MM.1S (cell line): Measurements from ENCODE around the gene ARL15.

Source experiments
- DNase-seq: peaks from one replicate; pipeline ENCODE4 v3.0.0-alpha.2; 2015
- H2AFZ ChIP-seq: fragments of 300-600 bp; sonication (generic); 2 replicates; pipeline ENCODE4 v1.6.0; 2016; ENCODE audit warnings: antibody characterized with exemption, low read length
- H3F3A ChIP-seq: fragments of 300-600 bp; sonication (generic); 2 replicates; pipeline ENCODE4 v1.6.1; 2016; ENCODE audit warnings: mild to moderate bottlenecking, antibody characterized with exemption, low read length, moderate library complexity, mixed read lengths; ENCODE audit not compliant: insufficient read depth
- H3K27ac ChIP-seq: fragments of 300-600 bp; sonication (generic); 2 replicates; pipeline ENCODE4 v1.5.1; 2016; ENCODE audit warnings: mild to moderate bottlenecking, low read length
- H3K27me3 ChIP-seq: fragments of 300-600 bp; sonication (generic); replicated peaks from 2 replicates; pipeline ENCODE4 v1.6.0; 2016; ENCODE audit warnings: low read length; ENCODE audit not compliant: insufficient read depth
- H3K36me3 ChIP-seq: fragments of 300-600 bp; sonication (generic); replicated peaks from 2 replicates; pipeline ENCODE4 v1.6.1; 2016; ENCODE audit warnings: mild to moderate bottlenecking, low read length, mixed read lengths; ENCODE audit not compliant: insufficient read depth
- H3K4me1 ChIP-seq: fragments of 300-600 bp; sonication (generic); 2 replicates; pipeline ENCODE4 v1.6.1; 2016; ENCODE audit warnings: low read length, mixed read lengths
- H3K4me2 ChIP-seq: fragments of 300-600 bp; sonication (generic); 2 replicates; pipeline ENCODE4 v1.6.0; 2016; ENCODE audit warnings: low read depth, low read length
- H3K4me3 ChIP-seq: fragments of 300-600 bp; sonication (generic); 2 replicates; pipeline ENCODE4 v1.5.1; 2016; ENCODE audit warnings: low read length, mixed read lengths
- H3K79me2 ChIP-seq: fragments of 300-600 bp; sonication (generic); 2 replicates; pipeline ENCODE4 v1.6.1; 2016; ENCODE audit warnings: mixed run types, low read length, mixed read lengths
- H3K9ac ChIP-seq: fragments of 300-600 bp; sonication (generic); 2 replicates; pipeline ENCODE4 v1.6.1; 2016; ENCODE audit warnings: low read length, mixed read lengths
- H3K9me2 ChIP-seq: fragments of 300-600 bp; sonication (generic); replicated peaks from 2 replicates; pipeline ENCODE4 v1.6.1; 2016; ENCODE audit warnings: mild to moderate bottlenecking, low read length, mixed read lengths; ENCODE audit not compliant: insufficient read depth
- H3K9me3 ChIP-seq: fragments of 300-600 bp; sonication (generic); replicated peaks from 2 replicates; pipeline ENCODE4 v1.6.1; 2016; ENCODE audit warnings: mild to moderate bottlenecking, low read length, mixed read lengths; ENCODE audit not compliant: insufficient read depth
- H4K20me1 ChIP-seq: fragments of 300-600 bp; sonication (generic); 2 replicates; pipeline ENCODE4 v1.6.1; 2016; ENCODE audit warnings: mild to moderate bottlenecking, low read length, moderate library complexity, mixed read lengths; ENCODE audit not compliant: insufficient read depth
- CTCF ChIP-seq: fragments of 300-600 bp; sonication (generic); IDR thresholded peaks from 2 replicates; pipeline ENCODE4 v1.5.1; 2016; ENCODE audit warnings: antibody characterized with exemption, low read length, mixed read lengths
- EZH2 ChIP-seq: fragments of 300-600 bp; sonication (generic); optimal IDR thresholded peaks from 2 replicates; pipeline ENCODE3; 2017; ENCODE audit warnings: low read depth, mild to moderate bottlenecking, antibody characterized with exemption, low read length, mixed read lengths
- EZH2phosphoT487 ChIP-seq: fragments of 300-600 bp; sonication (generic); IDR thresholded peaks from 2 replicates; pipeline ENCODE4 v1.6.1; 2018; ENCODE audit warnings: antibody characterized with exemption, low read length

The ARL15 gene

GRCh38 chr5:54309276-54309675 lies 1.1 kb downstream of the ARL15 start:
- Histone ChIP-seq H3K36me3 (no peaks in the 10 kb centered on the region), H3K79me2 (0 out of 2 replicates have a peak, but pooled peaks cover 8% of the 10 kb centered on the region), H2AFZ (peak overlapping the region; percentile 95; the same call in 1 of the 2 replicates), H3K4me2 (peak overlapping the region; percentile 79), H3K4me3 (peak overlapping the region; percentile 90), H3K4me1 (peaks cover 6% of the 10 kb centered on the region; the same call in 1 of the 2 replicates), H3K9me2 (no peaks in the 10 kb centered on the region), H3K9me3 (no peaks in the 10 kb centered on the region), H3K27me3 (no peaks in the 10 kb centered on the region), H3F3A (no peaks in the 10 kb centered on the region), H4K20me1 (no peaks in the 10 kb centered on the region), H3K9ac (peak overlapping the region; percentile 71; the same call in 1 of the 2 replicates), H3K27ac (no peak overlapping the region)
- TF ChIP-seq CTCF (no peak), EZH2 (no peak), EZH2phosphoT487 (no peak)
- DNase-seq: no peak

GRCh38 chr5:54307583-54307982 lies 2.8 kb downstream of the ARL15 start:
- H3K27ac ChIP-seq: no peak overlapping the region
- H3K27me3 ChIP-seq: no peaks in the 10 kb centered on the region
- H3F3A ChIP-seq: no peaks in the 10 kb centered on the region
- no peaks in the 10 kb centered on the region for H3K9me2 ChIP-seq
- no peak overlapping the region for H3K4me2 ChIP-seq
- DNase-seq: no peak
- H2AFZ ChIP-seq: no peak overlapping the region
- TF ChIP-seq CTCF (no peak), EZH2phosphoT487 (no peak), EZH2 (no peak)
- 0 out of 2 replicates have a peak, but pooled peaks cover 8% of the 10 kb centered on the region for H3K79me2 ChIP-seq
- no peaks in the 10 kb centered on the region for H3K36me3 ChIP-seq
- no peaks in the 10 kb centered on the region for H4K20me1 ChIP-seq
- H3K9ac ChIP-seq: no peak overlapping the region
- peaks cover 6% of the 10 kb centered on the region; the same call in 1 of the 2 replicates for H3K4me1 ChIP-seq
- no peaks in the 10 kb centered on the region for H3K9me3 ChIP-seq
- no peak overlapping the region for H3K4me3 ChIP-seq

GRCh38 chr5:54306893-54307292 lies 3.5 kb downstream of the ARL15 start:
- Histone ChIP-seq H3F3A (no peaks in the 10 kb centered on the region), H3K9me2 (no peaks in the 10 kb centered on the region), H3K4me2 (no peak overlapping the region), H3K36me3 (no peaks in the 10 kb centered on the region), H3K79me2 (0 out of 2 replicates have a peak, but pooled peaks cover 8% of the 10 kb centered on the region), H3K27ac (no peak overlapping the region), H3K9ac (no peak overlapping the region), H2AFZ (no peak overlapping the region), H3K4me3 (no peak overlapping the region), H3K27me3 (no peaks in the 10 kb centered on the region), H3K4me1 (peaks cover 6% of the 10 kb centered on the region; the same call in 1 of the 2 replicates), H4K20me1 (no peaks in the 10 kb centered on the region), H3K9me3 (no peaks in the 10 kb centered on the region)
- no peak for TF ChIP-seq EZH2phosphoT487
- TF ChIP-seq CTCF: no peak
- TF ChIP-seq EZH2: no peak
- DNase-seq: no peak
